NT2/D1 (cell line): ENCODE results near the gene UBE2U.

Experiments used
- SUZ12 ChIP-seq: IDR thresholded peaks from 2 replicates; pipeline ENCODE4 v1.6.1; 2011; ENCODE audit not compliant: insufficient read length, insufficient read depth; ENCODE audit errors: extremely low read depth
- ZNF274 ChIP-seq: IDR thresholded peaks from 2 replicates; pipeline ENCODE4 v1.6.1; 2011; ENCODE audit warnings: mild to moderate bottlenecking, low read depth, low read length

GRCh38 chr1:64212031-64212430 is 8.6 kb downstream of the UBE2U start:
- TF ChIP-seq SUZ12 = no peak
- no peak for TF ChIP-seq ZNF274
